HepG2 (cell line): ENCODE data around the gene JMJD1C. TPM values are rescaled to one million over a fixed set of nuclear protein-coding genes. Genes with fewer than 3 reads are reported as not detected.

Experiments
- ATAC-seq: fragments of 200-7000 bp; cut with Tn5 transposase; 3 replicates; pipeline ENCODE4 v1.9.1; 2020; ENCODE audit warnings: mild to moderate bottlenecking, moderate library complexity
- BruUV-seq: library from RNA; stranded (reverse); fragments of 400-500 nt; replicated peaks from 2 replicates; lab custom pipeline; 2021; lab: Mats Ljungman, UMichigan
- CTCF ChIA-PET: fragments of 300-600 bp; formaldehyde crosslinking; extraction: SDS; loops from one replicate; lab custom pipeline; 2021; ENCODE audit warnings: low total read pairs, inconsistent platforms, low intra/inter-chr PET ratio; lab: Yijun Ruan, JAX
- POLR2A ChIA-PET: fragments of 350-600 bp; sonication (Branson Sonifier 250); formaldehyde crosslinking; loops from one replicate; lab custom pipeline; 2020; ENCODE audit warnings: antibody characterized with exemption, inconsistent platforms; lab: Yijun Ruan, JAX
- DNase-seq: peaks from one replicate; pipeline ENCODE4 v3.0.0-alpha.2; 2015; ENCODE audit warnings: low spot score
- FAIRE-seq: peaks from 3 replicates; lab custom pipeline; 2011; peaks lifted over from hg19 to GRCh38; lab: Jason Lieb, UNC
- H2AFZ ChIP-seq: one replicate; pipeline ENCODE4 v1.6.1; 2011; ENCODE audit warnings: low read length, inconsistent platforms
- H3K27ac ChIP-seq: fragments of 300-600 bp; 3 replicates; pipeline ENCODE4 v1.8.0; 2011; ENCODE audit warnings: mixed run types, mild to moderate bottlenecking, mixed read lengths, low read length, inconsistent platforms; ENCODE audit not compliant: insufficient read depth; ENCODE audit errors: extremely low read length
- H3K27me3 ChIP-seq, 2 experiments: fragments of 200-600 bp in 1 of 2; 2 replicates in 1 of 2; 3 replicates in 1 of 2; pipeline versions ENCODE4 v1.6.0 to v1.8.0; 2011; ENCODE audit warnings: low read length in 2 of 2, mild to moderate bottlenecking in 2 of 2, moderate library complexity in 2 of 2, inconsistent platforms in 1 of 2; ENCODE audit not compliant: insufficient read depth in 2 of 2, control insufficient read depth in 1 of 2
- H3K36me3 ChIP-seq, 2 experiments: fragments of 200-600 bp in 1 of 2; replicated peaks in 1 of 2; 2 replicates in 1 of 2; 3 replicates in 1 of 2; pipeline versions ENCODE4 v1.5.1 to v1.8.0; 2011; ENCODE audit warnings: low read length in 2 of 2, inconsistent platforms in 1 of 2; ENCODE audit not compliant: insufficient read depth in 2 of 2, control insufficient read depth in 1 of 2
- H3K4me1 ChIP-seq: 2 replicates; pipeline ENCODE4 v1.5.1; 2012; ENCODE audit warnings: low read length, inconsistent platforms; ENCODE audit not compliant: insufficient read depth
- H3K4me2 ChIP-seq: 2 replicates; pipeline ENCODE4 v1.6.0; 2011; ENCODE audit warnings: low read depth, low read length, inconsistent platforms
- H3K4me3 ChIP-seq, 3 experiments: fragments of 200-600 bp in 1 of 3; sonication (generic), shearing (Covaris generic) in 1 of 3; replicated peaks in 1 of 3; 2 replicates each; pipeline ENCODE4 v1.5.1; 2011 to 2016; ENCODE audit warnings: low read length in 3 of 3, inconsistent platforms in 2 of 3, low read depth in 2 of 3, mild to moderate bottlenecking in 2 of 3, control low read depth in 1 of 3, mixed read lengths in 1 of 3; ENCODE audit not compliant: insufficient read depth in 1 of 3
- H3K79me2 ChIP-seq: one replicate; pipeline ENCODE4 v1.6.1; 2011; ENCODE audit warnings: low read length, inconsistent platforms; ENCODE audit not compliant: insufficient read depth
- H3K9ac ChIP-seq: 2 replicates; pipeline ENCODE4 v1.6.0; 2011; ENCODE audit warnings: mild to moderate bottlenecking, low read depth, low read length, inconsistent platforms; ENCODE audit not compliant: insufficient read depth
- H3K9me3 ChIP-seq: 2 replicates; pipeline ENCODE4 v1.5.1; 2012; ENCODE audit warnings: mild to moderate bottlenecking, low read length
- H4K20me1 ChIP-seq: 2 replicates; pipeline ENCODE4 v1.6.0; 2011; ENCODE audit warnings: inconsistent platforms, mild to moderate bottlenecking, low read length, moderate library complexity; ENCODE audit not compliant: insufficient read depth
- AKAP8 ChIP-seq: sonication (generic); formaldehyde crosslinking; IDR thresholded peaks from 2 replicates; pipeline ENCODE4 v1.5.1; 2020; ENCODE audit warnings: mild to moderate bottlenecking, missing genetic modification reagents
- BATF2 ChIP-seq: sonication (generic); formaldehyde crosslinking; IDR thresholded peaks from 2 replicates; pipeline ENCODE4 v1.8.0; 2022; ENCODE audit warnings: mild to moderate bottlenecking, missing genetic modification reagents, moderate library complexity
- CHCHD3 ChIP-seq: sonication (generic); formaldehyde crosslinking; IDR thresholded peaks from 2 replicates; pipeline ENCODE4 v1.8.0; 2022; ENCODE audit warnings: mild to moderate bottlenecking, missing genetic modification reagents, moderate library complexity
- MAFG ChIP-seq: sonication (generic); formaldehyde crosslinking; IDR thresholded peaks from 2 replicates; pipeline ENCODE4 v1.5.1; 2020; ENCODE audit warnings: mild to moderate bottlenecking, missing genetic modification reagents
- MAX ChIP-seq: IDR thresholded peaks from 2 replicates; pipeline ENCODE4 v1.6.1; 2012; ENCODE audit warnings: inconsistent platforms
- RFX3 ChIP-seq: IDR thresholded peaks from 2 replicates; pipeline ENCODE4 v1.6.1; 2016; ENCODE audit warnings: missing biosample characterization, missing genetic modification reagents
- SIN3B ChIP-seq: fragments of 150-350 bp; IDR thresholded peaks from 2 replicates; pipeline ENCODE4 v1.6.1; 2014; ENCODE audit warnings: low read length
- TAF1 ChIP-seq: sonication (generic); formaldehyde crosslinking; IDR thresholded peaks from 2 replicates; pipeline ENCODE4 v1.4.0; 2020; ENCODE audit warnings: missing genetic modification reagents
- TFDP2 ChIP-seq: sonication (generic); formaldehyde crosslinking; IDR thresholded peaks from 2 replicates; pipeline ENCODE4 v1.4.0; 2020; ENCODE audit warnings: missing genetic modification reagents
- ZBTB49 ChIP-seq: sonication (generic); formaldehyde crosslinking; IDR thresholded peaks from 2 replicates; pipeline ENCODE4 v1.4.0; 2020; ENCODE audit warnings: missing genetic modification reagents, borderline replicate concordance
- ZNF251 ChIP-seq: sonication (generic); formaldehyde crosslinking; IDR thresholded peaks from 2 replicates; pipeline ENCODE4 v1.9.0; 2021; ENCODE audit warnings: mild to moderate bottlenecking, missing genetic modification reagents
- ZNF503 ChIP-seq: sonication (generic); formaldehyde crosslinking; IDR thresholded peaks from 2 replicates; pipeline ENCODE4 v1.4.0; 2020; ENCODE audit warnings: missing genetic modification reagents
- ZNF557 ChIP-seq: sonication (generic); formaldehyde crosslinking; IDR thresholded peaks from 2 replicates; pipeline ENCODE4 v1.4.0; 2020; ENCODE audit warnings: missing genetic modification reagents
- ZNF691 ChIP-seq: sonication (generic); formaldehyde crosslinking; IDR thresholded peaks from 2 replicates; pipeline ENCODE4 v1.4.0; 2020; ENCODE audit warnings: missing genetic modification reagents, low read depth, mild to moderate bottlenecking, borderline replicate concordance
- ZNF788 ChIP-seq: sonication (generic); formaldehyde crosslinking; IDR thresholded peaks from 2 replicates; pipeline ENCODE4 v1.5.0; 2020; ENCODE audit warnings: mild to moderate bottlenecking, missing genetic modification reagents, borderline replicate concordance
- WGBS: methylation state at CpG from one replicate; pipeline ENCODE4 v1.1.6; 2017; ENCODE audit warnings: low lambda C conversion rate; 5-methylcytosine and 5-hydroxymethylcytosine counted together
- in situ Hi-C: cut with HindIII; loops from 2 replicates; pipeline ENCODE4 v1.10.0; 2017; ENCODE audit warnings: low pct_unique_long_range_greater_than_20kb; ENCODE audit not compliant: extremely low pct_ligation_motif_present
- intact Hi-C: fragments of 100-400 bp; cut with micrococcal nuclease; formaldehyde crosslinking; loops from one replicate; pipeline ENCODE4 v1.10.0; 2022; ENCODE audit not compliant: unreplicated experiment
- polyA plus RNA-seq, 8 experiments: library from polyadenylated mRNA; depleted of rRNA in 3 of 8; stranded (reverse) in 7 of 8; unstranded in 1 of 8; fragments of >200 nt; fragmentation: Illumina TruSeq in 4 of 8; extraction: Trizol in 4 of 8; gene quantifications; 2 replicates each; pipeline versions ENCODE4 v1.2.1 to v1.2.3, GENCODE V29; 2011 to 2016; ENCODE audit warnings: low read depth in 4 of 8, missing spikeins in 1 of 8, mixed read lengths in 1 of 8; ENCODE audit not compliant: insufficient read depth in 1 of 8
- total RNA-seq, 5 experiments: library from RNA; depleted of rRNA; stranded (reverse); fragments of >200 nt; fragmentation: Illumina TruSeq; extraction: Trizol; gene quantifications; 2 replicates each; pipeline ENCODE4 v1.2.3, GENCODE V29; 2016; ENCODE audit warnings: low read depth in 1 of 5

Gene JMJD1C
- total and polyA plus RNA-seq, 2 of the 13 experiments (the other 11 are each of a cell fraction or from before 2014, with no cell fraction given) = 42.3 to 42.7 TPM

GRCh38 chr10:63304146-63304545 lies 161.6 kb downstream of the JMJD1C start:
- ChIA-PET CTCF (no interaction called here), POLR2A (no interaction called here)
- H2AFZ ChIP-seq = no peak overlapping the region
- intact Hi-C loops (loop anchor here (10.0 kb wide), 1 partner anchor 61 kb away; no protein-coding TSS in a partner anchor), in situ Hi-C loops (no loop called here)
- peaks cover 31% of the 10 kb centered on the region for H3K79me2 ChIP-seq
- no peaks in the 10 kb centered on the region for H3K9me3 ChIP-seq
- H4K20me1 ChIP-seq = peaks cover 15% of the 10 kb centered on the region
- no peak for ATAC-seq
- no peak overlapping the region for H3K9ac ChIP-seq
- no peaks in the 10 kb centered on the region for H3K36me3 ChIP-seq
- H3K4me2 ChIP-seq = no peak overlapping the region
- no peak for TF ChIP-seq ZNF691
- TF ChIP-seq TFDP2 (CRISPR knock-in tag) = no peak
- no peak for TF ChIP-seq BATF2 (CRISPR knock-in tag)
- TF ChIP-seq TAF1 (CRISPR knock-in tag) = no peak
- no peak for TF ChIP-seq SIN3B
- TF ChIP-seq ZNF251 (CRISPR knock-in tag) = no peak
- no peak for TF ChIP-seq AKAP8 (CRISPR knock-in tag)
- TF ChIP-seq RFX3 (CRISPR knock-in tag) = no peak
- no peak for TF ChIP-seq MAFG
- no peak for TF ChIP-seq ZNF557
- TF ChIP-seq MAX = no peak
- TF ChIP-seq ZNF788 (CRISPR knock-in tag) = no peak
- TF ChIP-seq ZNF503 (CRISPR knock-in tag) = no peak
- no peak for TF ChIP-seq CHCHD3
- no peak for TF ChIP-seq ZBTB49 (CRISPR knock-in tag)
- no peaks in the 10 kb centered on the region for H3K27me3 ChIP-seq
- no peak overlapping the region for H3K4me3 ChIP-seq
- WGBS = 98% methylated on average over 3 of the region's 3 CpGs
- peaks cover 23% of the 10 kb centered on the region for H3K4me1 ChIP-seq
- no peak for FAIRE-seq
- H3K27ac ChIP-seq = no peak overlapping the region
- BruUV-seq = no TSS peak
- DNase-seq = no peak
